ENCODE results near the gene SCIMP. TPM values are rescaled to one million over a fixed set of nuclear protein-coding genes. Genes with fewer than 3 reads are reported as not detected.

SCIMP gene
- total and polyA plus RNA-seq, 2 of the 13 experiments (the other 11 are each of a cell fraction or from before 2014, with no cell fraction given) = not detected

DNA sequence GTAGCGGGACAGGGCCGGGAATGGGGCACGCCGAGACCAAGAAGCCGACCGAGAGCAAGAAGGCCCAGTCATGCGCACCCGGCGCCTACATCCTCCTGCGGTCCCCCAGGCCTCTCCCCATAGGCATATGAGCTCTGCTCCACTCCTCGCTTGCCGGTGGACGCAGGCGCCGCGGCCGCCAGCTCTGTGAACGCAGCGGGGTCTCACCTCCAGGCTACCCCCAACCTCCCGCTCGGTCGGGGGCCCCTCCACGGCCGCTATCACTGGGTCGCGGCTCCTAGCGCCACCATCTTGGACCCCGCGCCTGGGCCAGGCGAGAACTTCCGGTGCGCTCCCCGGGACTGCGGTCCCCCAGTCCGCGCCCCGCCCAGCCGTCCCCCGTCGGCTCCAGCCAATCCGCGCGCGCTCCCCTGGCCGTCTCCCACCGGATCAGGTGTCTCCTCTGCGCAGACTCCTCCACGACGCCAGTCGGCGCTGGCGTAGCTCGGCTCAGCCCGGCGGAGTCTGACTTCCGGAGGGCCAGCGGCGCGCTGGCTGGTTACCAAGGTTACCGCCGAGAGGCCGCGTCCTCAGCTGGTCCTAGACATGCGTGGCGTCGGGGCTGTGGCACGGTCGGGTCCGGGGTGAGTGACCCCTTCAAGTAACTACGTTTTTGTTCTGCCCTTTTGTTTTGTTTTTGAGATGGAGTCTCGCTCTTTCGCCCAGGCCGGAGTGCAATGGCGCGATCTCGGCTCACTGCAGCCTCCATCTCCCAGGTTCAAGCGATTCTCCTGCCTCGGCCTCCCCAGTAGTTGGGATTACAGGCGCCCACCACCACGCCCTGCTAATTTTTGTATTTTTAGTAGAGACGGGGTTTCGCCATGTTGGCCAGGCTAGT is 42.9 kb downstream of the SCIMP start, which contains the start of gene ZNF594 (continued):
- no peak for TF ChIP-seq SOX13 (IDR thresholded peaks at IDR 0.05)
- 0 out of 4 replicates have a peak, but pooled peaks of 1 of the 2 experiments have one; percentile 8 for TF ChIP-seq SOX13 (CRISPR knock-in tag; conservative IDR thresholded peaks at IDR 0.05 in 1 of 2, IDR thresholded peaks at IDR 0.05 in 1 of 2)
- TF ChIP-seq ETV5 (CRISPR knock-in tag; IDR thresholded peaks at IDR 0.05; ENCODE audit: borderline replicate concordance) = peak; percentile 92
- peak; percentile 50; the same call in 1 of the 2 replicates for TF ChIP-seq CCDC6 (CRISPR knock-in tag; IDR thresholded peaks at IDR 0.05)
- peak; percentile 69; the same call in 1 of the 2 replicates for TF ChIP-seq TAF1 (CRISPR knock-in tag; IDR thresholded peaks at IDR 0.05)
- TF ChIP-seq, protein P1, sequence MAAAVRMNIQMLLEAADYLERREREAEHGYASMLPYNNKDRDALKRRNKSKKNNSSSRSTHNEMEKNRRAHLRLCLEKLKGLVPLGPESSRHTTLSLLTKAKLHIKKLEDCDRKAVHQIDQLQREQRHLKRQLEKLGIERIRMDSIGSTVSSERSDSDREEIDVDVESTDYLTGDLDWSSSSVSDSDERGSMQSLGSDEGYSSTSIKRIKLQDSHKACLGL (CRISPR knock-in tag; IDR thresholded peaks at IDR 0.05) = no peak
- TF ChIP-seq ARNT2 (CRISPR knock-in tag; IDR thresholded peaks at IDR 0.05; ENCODE audit: low read depth) = 0 out of 2 replicates have a peak, but pooled peaks have one; percentile 49
- TF ChIP-seq, protein P2, sequence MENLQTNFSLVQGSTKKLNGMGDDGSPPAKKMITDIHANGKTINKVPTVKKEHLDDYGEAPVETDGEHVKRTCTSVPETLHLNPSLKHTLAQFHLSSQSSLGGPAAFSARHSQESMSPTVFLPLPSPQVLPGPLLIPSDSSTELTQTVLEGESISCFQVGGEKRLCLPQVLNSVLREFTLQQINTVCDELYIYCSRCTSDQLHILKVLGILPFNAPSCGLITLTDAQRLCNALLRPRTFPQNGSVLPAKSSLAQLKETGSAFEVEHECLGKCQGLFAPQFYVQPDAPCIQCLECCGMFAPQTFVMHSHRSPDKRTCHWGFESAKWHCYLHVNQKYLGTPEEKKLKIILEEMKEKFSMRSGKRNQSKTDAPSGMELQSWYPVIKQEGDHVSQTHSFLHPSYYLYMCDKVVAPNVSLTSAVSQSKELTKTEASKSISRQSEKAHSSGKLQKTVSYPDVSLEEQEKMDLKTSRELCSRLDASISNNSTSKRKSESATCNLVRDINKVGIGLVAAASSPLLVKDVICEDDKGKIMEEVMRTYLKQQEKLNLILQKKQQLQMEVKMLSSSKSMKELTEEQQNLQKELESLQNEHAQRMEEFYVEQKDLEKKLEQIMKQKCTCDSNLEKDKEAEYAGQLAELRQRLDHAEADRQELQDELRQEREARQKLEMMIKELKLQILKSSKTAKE (CRISPR knock-in tag; IDR thresholded peaks at IDR 0.05; ENCODE audit: borderline replicate concordance) = peak; percentile 23; the same call in 1 of the 2 replicates
- TF ChIP-seq, protein P3, sequence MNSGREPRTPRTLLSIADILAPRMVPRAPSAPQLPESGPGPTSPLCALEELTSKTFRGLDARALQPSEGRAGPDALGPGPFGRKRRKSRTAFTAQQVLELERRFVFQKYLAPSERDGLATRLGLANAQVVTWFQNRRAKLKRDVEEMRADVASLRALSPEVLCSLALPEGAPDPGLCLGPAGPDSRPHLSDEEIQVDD (CRISPR knock-in tag; IDR thresholded peaks at IDR 0.05; ENCODE audit: borderline replicate concordance) = 0 out of 2 replicates have a peak, but pooled peaks have one; percentile 29
- TF ChIP-seq PAF1 (CRISPR knock-in tag; IDR thresholded peaks at IDR 0.05) = no peak
- TF ChIP-seq POGZ (CRISPR knock-in tag; IDR thresholded peaks at IDR 0.05) = peak; percentile 92
- TF ChIP-seq FOXM1 (CRISPR knock-in tag; IDR thresholded peaks at IDR 0.05) = no peak
- TF ChIP-seq KMT2B (CRISPR knock-in tag; IDR thresholded peaks at IDR 0.05) = peak; percentile 82; the same call in 1 of the 2 replicates
- no peak for TF ChIP-seq BHLHE40 (IDR thresholded peaks at IDR 0.05; ENCODE audit: low read length)
- peak; percentile 90 for TF ChIP-seq RBFOX2 (IDR thresholded peaks at IDR 0.05; ENCODE audit: low read depth, low read length)
- no peak for TF ChIP-seq ATF7-NPFF (CRISPR knock-in tag; IDR thresholded peaks at IDR 0.05; ENCODE audit: low read depth)
- peak; percentile 50; the same call in 1 of the 2 replicates for TF ChIP-seq RXRB (CRISPR knock-in tag; IDR thresholded peaks at IDR 0.05; ENCODE audit: borderline replicate concordance)
- TF ChIP-seq ZNF20 (CRISPR knock-in tag; IDR thresholded peaks at IDR 0.05) = 0 out of 2 replicates have a peak, but pooled peaks have one; percentile 44
- peak; percentile 75 for TF ChIP-seq KDM5A (IDR thresholded peaks at IDR 0.05; ENCODE audit: borderline replicate concordance, low read length)
- peak; percentile 60 for TF ChIP-seq POLR2AphosphoS5 (IDR thresholded peaks at IDR 0.05; ENCODE audit: low read depth, low read length)
- TF ChIP-seq IRF2 (CRISPR knock-in tag; IDR thresholded peaks at IDR 0.05) = peak; percentile 60; the same call in 1 of the 2 replicates
- no peak for TF ChIP-seq CAMTA2 (CRISPR knock-in tag; IDR thresholded peaks at IDR 0.05; ENCODE audit: borderline replicate concordance)
- TF ChIP-seq THAP11 (CRISPR knock-in tag; IDR thresholded peaks at IDR 0.05) = peak; percentile 92
- TF ChIP-seq, protein P4, sequence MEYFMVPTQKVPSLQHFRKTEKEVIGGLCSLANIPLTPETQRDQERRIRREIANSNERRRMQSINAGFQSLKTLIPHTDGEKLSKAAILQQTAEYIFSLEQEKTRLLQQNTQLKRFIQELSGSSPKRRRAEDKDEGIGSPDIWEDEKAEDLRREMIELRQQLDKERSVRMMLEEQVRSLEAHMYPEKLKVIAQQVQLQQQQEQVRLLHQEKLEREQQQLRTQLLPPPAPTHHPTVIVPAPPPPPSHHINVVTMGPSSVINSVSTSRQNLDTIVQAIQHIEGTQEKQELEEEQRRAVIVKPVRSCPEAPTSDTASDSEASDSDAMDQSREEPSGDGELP (IDR thresholded peaks at IDR 0.05; ENCODE audit: borderline replicate concordance, low read depth) = peak; percentile 88; the same call in 1 of the 2 replicates
